ENCODE data around the gene PHACTR3.

Gene PHACTR3

GRCh38 chr20:59567585-59568508, 36.5 kb upstream of the PHACTR3 start:
- no peak overlapping the region for H3K4me3 ChIP-seq (ENCODE audit: low read depth, low read length)
- in situ Hi-C loops (cut with HindIII; ENCODE audit: low sequenced_read_pairs): no loop called here
- TF ChIP-seq CTCF (IDR thresholded peaks at IDR 0.05; ENCODE audit: low read depth, low read length, missing control alignments): no peak
- DNase-seq (ENCODE audit: low read depth): no peak

GRCh38 chr20:59568509-59569024, 35.8 kb upstream of the PHACTR3 start:
- in situ Hi-C loops (cut with HindIII; ENCODE audit: low sequenced_read_pairs): no loop called here
- TF ChIP-seq CTCF (IDR thresholded peaks at IDR 0.05; ENCODE audit: low read depth, low read length, missing control alignments): no peak
- H3K4me3 ChIP-seq (ENCODE audit: low read depth, low read length): no peak overlapping the region
- DNase-seq (ENCODE audit: low read depth): no peak

DNA sequence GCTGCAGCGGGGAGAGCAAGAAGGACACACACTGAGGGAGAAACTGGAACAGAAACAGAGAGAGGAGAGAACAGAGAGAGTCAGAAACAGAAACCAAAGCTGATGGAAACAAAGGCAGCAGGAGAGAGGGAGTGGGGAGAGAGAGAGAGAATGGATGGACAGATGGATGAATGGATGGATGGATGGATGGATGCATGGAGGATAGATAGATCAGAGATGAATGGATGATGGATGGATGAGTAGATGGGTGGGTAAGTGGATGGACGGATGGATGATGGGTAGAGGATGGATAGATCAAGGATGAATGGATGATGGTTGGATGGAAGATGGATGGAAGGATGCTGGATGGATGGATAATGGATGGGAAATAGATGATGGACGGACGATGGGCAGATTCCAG, 35.0 kb upstream of the PHACTR3 start:
- in situ Hi-C loops (cut with HindIII; ENCODE audit: low sequenced_read_pairs): no loop called here
- DNase-seq (ENCODE audit: low read depth): no peak
- no peak for TF ChIP-seq CTCF (IDR thresholded peaks at IDR 0.05; ENCODE audit: low read depth, low read length, missing control alignments)
- H3K4me3 ChIP-seq (ENCODE audit: low read depth, low read length): no peak overlapping the region

GRCh38 chr20:59571151-59571550, 33.2 kb upstream of the PHACTR3 start:
- no peak for DNase-seq (ENCODE audit: low read depth)
- no peak for TF ChIP-seq CTCF (IDR thresholded peaks at IDR 0.05; ENCODE audit: low read depth, low read length, missing control alignments)
- in situ Hi-C loops (cut with HindIII; ENCODE audit: low sequenced_read_pairs): loop anchor here (5.0 kb wide), 1 partner anchor 51 kb away; no protein-coding TSS in a partner anchor
- H3K4me3 ChIP-seq (ENCODE audit: low read depth, low read length): no peak overlapping the region

- DNase-seq (ENCODE audit: low read depth): peak; percentile 20
- in situ Hi-C loops (cut with HindIII; ENCODE audit: low sequenced_read_pairs): loop anchor here (5.0 kb wide), 1 partner anchor 51 kb away; no protein-coding TSS in a partner anchor
- H3K4me3 ChIP-seq (ENCODE audit: low read depth, low read length): peak overlapping the region; percentile 24
- TF ChIP-seq CTCF (IDR thresholded peaks at IDR 0.05; ENCODE audit: low read depth, low read length, missing control alignments): peak; percentile 97
Observed at GRCh38 chr20:59571551-59572314, 32.6 kb upstream of the PHACTR3 start.

GRCh38 chr20:59572515-59572914, 31.8 kb upstream of the PHACTR3 start:
- H3K4me3 ChIP-seq (ENCODE audit: low read depth, low read length): no peak overlapping the region
- no peak for TF ChIP-seq CTCF (IDR thresholded peaks at IDR 0.05; ENCODE audit: low read depth, low read length, missing control alignments)
- in situ Hi-C loops (cut with HindIII; ENCODE audit: low sequenced_read_pairs): loop anchor here (5.0 kb wide), 1 partner anchor 50 kb away; no protein-coding TSS in a partner anchor
- no peak for DNase-seq (ENCODE audit: low read depth)
